ENCODE data around the gene MICOS13. TPM values are rescaled to one million over a fixed set of nuclear protein-coding genes. Genes with fewer than 3 reads are reported as not detected.

The MICOS13 gene
- total and polyA plus RNA-seq, 10 donors: 15.7 to 89.5 (median 38.0) TPM

DNA sequence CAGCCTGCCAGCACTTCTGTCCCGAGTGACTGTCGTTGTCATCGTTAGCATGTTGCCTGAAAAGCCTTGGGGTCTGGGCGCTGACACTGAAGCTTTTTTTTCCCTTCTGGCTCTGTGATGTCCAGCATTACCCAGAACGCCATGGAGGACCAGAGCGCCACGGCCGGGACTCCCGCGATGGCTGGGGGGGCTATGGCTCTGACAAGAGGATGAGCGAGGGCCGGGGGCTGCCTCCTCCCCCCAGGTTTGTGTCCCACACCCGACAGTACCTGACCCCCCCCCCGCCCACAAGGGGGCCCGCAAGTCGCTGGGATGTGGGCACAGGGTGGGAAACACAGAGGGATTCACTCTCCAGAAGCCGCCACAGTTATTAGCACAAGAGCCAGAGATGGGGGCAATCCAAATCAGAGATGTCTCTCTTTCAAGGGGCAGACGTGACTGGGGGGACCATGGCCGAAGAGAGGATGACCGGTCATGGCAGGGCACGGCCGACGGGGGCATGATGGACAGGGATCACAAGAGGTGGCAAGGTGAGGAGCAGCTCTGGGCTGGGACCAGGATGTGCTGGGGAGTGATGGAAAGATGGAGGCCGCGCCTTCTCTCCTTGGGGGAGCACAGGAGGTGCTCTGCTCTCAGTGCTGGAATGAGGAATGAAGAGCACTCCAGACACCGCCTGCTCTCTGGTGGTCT lies 13.2 kb downstream of the MICOS13 start:
- no peaks in the 10 kb centered on the region for H3K4me1 ChIP-seq
- 91 to 95% (median 94%) methylated on average over 21 to 26 of the region's 26 CpGs for whole genome bisulfite sequencing, 5 donors
- H3K27ac ChIP-seq: no peak overlapping the region
- peak; percentile 47 for DNase-seq
- H3K36me3 ChIP-seq: peaks cover 4 to 100% (median 84%) of the 10 kb centered on the region in 6 donors
- no peaks in the 10 kb centered on the region for H3K9me3 ChIP-seq
- H3K4me3 ChIP-seq: no peak overlapping the region
- no peaks in the 10 kb centered on the region for H3K27me3 ChIP-seq (replicated peaks in 1 of 7)
- intact Hi-C loops (cut with DNase I; ENCODE audit: low total_unique reads): no loop called here
- TF ChIP-seq, protein P1, sequence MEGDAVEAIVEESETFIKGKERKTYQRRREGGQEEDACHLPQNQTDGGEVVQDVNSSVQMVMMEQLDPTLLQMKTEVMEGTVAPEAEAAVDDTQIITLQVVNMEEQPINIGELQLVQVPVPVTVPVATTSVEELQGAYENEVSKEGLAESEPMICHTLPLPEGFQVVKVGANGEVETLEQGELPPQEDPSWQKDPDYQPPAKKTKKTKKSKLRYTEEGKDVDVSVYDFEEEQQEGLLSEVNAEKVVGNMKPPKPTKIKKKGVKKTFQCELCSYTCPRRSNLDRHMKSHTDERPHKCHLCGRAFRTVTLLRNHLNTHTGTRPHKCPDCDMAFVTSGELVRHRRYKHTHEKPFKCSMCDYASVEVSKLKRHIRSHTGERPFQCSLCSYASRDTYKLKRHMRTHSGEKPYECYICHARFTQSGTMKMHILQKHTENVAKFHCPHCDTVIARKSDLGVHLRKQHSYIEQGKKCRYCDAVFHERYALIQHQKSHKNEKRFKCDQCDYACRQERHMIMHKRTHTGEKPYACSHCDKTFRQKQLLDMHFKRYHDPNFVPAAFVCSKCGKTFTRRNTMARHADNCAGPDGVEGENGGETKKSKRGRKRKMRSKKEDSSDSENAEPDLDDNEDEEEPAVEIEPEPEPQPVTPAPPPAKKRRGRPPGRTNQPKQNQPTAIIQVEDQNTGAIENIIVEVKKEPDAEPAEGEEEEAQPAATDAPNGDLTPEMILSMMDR (IDR thresholded peaks at IDR 0.05 in 8 of 11, conservative IDR thresholded peaks at IDR 0.05 in 3 of 11): no peak
- peak in 1 of 3 donors; percentile 2 for TF ChIP-seq POLR2AphosphoS5 (IDR thresholded peaks at IDR 0.05)

DNA sequence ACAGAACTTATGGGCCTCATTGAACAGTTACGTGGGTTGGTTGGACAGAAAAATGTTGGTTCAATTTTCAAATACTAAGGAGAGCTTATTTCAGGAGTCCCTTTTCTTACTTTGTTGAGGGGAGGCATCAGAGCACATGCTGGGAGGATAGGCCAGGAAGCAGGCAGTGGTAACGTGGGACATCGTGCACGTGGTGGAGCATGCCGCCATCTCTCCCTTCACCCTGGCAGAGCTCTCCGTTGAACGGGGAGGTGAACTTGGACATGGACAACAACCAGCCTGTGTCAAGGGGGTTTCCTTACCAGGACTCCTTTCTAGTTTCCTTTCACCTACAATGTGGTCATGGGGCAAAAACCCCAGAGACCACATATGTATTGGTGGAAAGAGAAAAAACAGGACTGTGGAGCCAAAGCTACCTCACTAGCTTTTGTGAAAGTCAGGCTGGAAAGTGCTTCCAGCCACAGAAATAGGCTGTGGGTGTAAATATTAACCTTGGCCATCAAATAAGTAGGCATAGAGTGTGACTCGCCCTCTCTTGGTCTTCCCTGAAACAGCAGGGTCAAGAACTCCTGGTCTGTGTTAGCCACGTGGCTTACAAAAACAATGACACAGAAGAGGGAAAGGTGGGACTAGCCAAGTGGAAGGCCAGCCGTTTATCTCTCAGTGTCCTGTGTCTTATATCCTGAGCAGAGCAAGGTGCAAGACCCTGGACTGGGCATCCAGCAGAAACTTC lies 14.4 kb downstream of the MICOS13 start:
- Histone ChIP-seq H3K27ac (no peak overlapping the region), H3K9me3 (no peaks in the 10 kb centered on the region), H3K36me3 (peaks cover 9 to 100% (median 89%) of the 10 kb centered on the region in 6 donors), H3K4me1 (no peaks in the 10 kb centered on the region), H3K4me3 (no peak overlapping the region), H3K27me3 (replicated peaks in 1 of 7) (no peaks in the 10 kb centered on the region)
- intact Hi-C loops (cut with DNase I; ENCODE audit: low total_unique reads): no loop called here
- DNase-seq: peak; percentile 15
- 80 to 92% (median 83%) methylated on average over 10 of the region's 10 CpGs for WGBS, 5 donors
- TF ChIP-seq, protein P1 (IDR thresholded peaks at IDR 0.05 in 8 of 11, conservative IDR thresholded peaks at IDR 0.05 in 3 of 11): no peak
- TF ChIP-seq POLR2AphosphoS5 (IDR thresholded peaks at IDR 0.05) (no peak), POLR2A (IDR thresholded peaks at IDR 0.05) (no peak)

DNA sequence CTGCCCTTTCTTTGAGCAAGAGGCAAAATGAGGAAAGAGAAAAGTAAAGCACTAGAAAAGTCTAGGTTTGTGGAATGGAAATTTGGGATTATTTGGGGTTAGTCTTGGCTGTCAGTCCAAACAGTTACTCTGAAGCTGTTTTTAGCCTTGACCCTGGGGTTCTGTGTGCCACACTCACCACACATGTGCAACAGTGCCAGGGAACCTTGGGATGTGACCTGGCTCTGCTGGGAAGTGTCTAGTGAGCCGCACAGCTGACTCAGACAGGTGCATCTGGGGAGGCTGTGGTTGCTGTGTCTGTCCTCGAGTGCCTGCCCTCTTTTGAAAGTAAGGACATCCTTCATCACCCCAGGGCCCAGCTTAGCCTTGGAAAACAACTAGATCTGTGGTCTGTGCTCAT lies 15.8 kb downstream of the MICOS13 start:
- H3K36me3 ChIP-seq: peaks cover 9 to 100% (median 99%) of the 10 kb centered on the region in 6 donors
- no peak overlapping the region for H3K4me3 ChIP-seq
- DNase-seq: peak; percentile 33
- TF ChIP-seq POLR2AphosphoS5 (IDR thresholded peaks at IDR 0.05): no peak
- no peak for TF ChIP-seq POLR2A (IDR thresholded peaks at IDR 0.05)
- TF ChIP-seq, protein P1 (IDR thresholded peaks at IDR 0.05 in 8 of 11, conservative IDR thresholded peaks at IDR 0.05 in 3 of 11): no peak
- H3K27ac ChIP-seq: no peak overlapping the region
- H3K4me1 ChIP-seq: no peaks in the 10 kb centered on the region
- intact Hi-C loops (cut with DNase I; ENCODE audit: low total_unique reads): no loop called here
- no peaks in the 10 kb centered on the region for H3K27me3 ChIP-seq (replicated peaks in 1 of 7)
- no peaks in the 10 kb centered on the region for H3K9me3 ChIP-seq
- WGBS, 5 donors: 85 to 100% (median 89%) methylated on average over 2 of the region's 2 CpGs

DNA sequence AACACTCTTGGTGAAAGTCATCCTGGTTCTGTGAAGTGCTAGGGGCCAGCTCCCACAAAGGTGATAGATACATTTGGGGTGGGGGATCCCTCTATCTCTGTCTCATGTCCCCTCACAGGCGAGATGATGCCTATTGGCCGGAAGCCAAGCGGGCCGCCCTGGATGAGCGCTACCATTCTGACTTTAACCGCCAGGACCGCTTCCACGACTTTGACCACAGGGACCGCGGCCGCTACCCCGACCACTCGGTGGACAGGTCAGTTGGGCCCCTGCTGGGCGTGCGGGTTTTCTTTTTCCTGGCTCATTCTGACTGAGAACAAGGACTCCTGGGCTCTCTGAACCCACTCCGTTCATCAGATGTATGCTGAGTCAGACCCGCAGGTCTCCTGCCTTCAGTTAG lies 16.4 kb downstream of the MICOS13 start:
- peak in 1 of 3 donors; percentile 41 for TF ChIP-seq POLR2AphosphoS5 (IDR thresholded peaks at IDR 0.05)
- TF ChIP-seq, protein P1 (IDR thresholded peaks at IDR 0.05 in 8 of 11, conservative IDR thresholded peaks at IDR 0.05 in 3 of 11): no peak
- Histone ChIP-seq H3K9me3 (no peaks in the 10 kb centered on the region), H3K4me1 (no peaks in the 10 kb centered on the region), H3K36me3 (peaks cover 11 to 100% (median 99%) of the 10 kb centered on the region in 6 donors), H3K27ac (no peak overlapping the region), H3K4me3 (no peak overlapping the region), H3K27me3 (replicated peaks in 1 of 7) (no peaks in the 10 kb centered on the region)
- peak; percentile 64 for DNase-seq
- 92 to 98% (median 96%) methylated on average over 17 of the region's 17 CpGs for WGBS, 5 donors
- intact Hi-C loops (cut with DNase I; ENCODE audit: low total_unique reads): no loop called here
